Heart left ventricle (tissue), 13 donors: Measurements from ENCODE around the gene AIF1L.

Experiments used
- CTCF ChIP-seq, 12 donors: fragments of 200-600 bp; sonication (generic) in 4 of 12; IDR thresholded peaks; one replicate each; pipeline versions ENCODE4 v1.5.0 to v1.8.0; 2018 to 2022; ENCODE audit warnings: antibody characterized with exemption in 12 of 12, mild to moderate bottlenecking in 5 of 12
- POLR2A ChIP-seq, 2 donors: fragments of 450-650 bp; IDR thresholded peaks; one replicate each; pipeline ENCODE4 v1.6.1; 2017; ENCODE audit warnings: antibody characterized with exemption in 2 of 2, mild to moderate bottlenecking in 2 of 2, moderate library complexity in 2 of 2
- donor health status: ischemic (EF 13 %, LVEDD 7.1; RV severe dilation, severe dysfunction).
- donor health status: DM: no; HTN: yes; CAD: no.
- donor health status: DM: no; HTN: no; CAD: no.
- donor health status: ischemic (EF 25% LVEDD 6.9; RV normal size, moderate dysfunction).
- donor health status: ischemic (EF 25% LVEDD 5.7; RV mildly dilated, moderate dysfunction).
- donor health status: ischemic (EF 35%, LVEDD 5.7; RV mildly dilated, moderate dysfunction).
- donor health status: nonischemic (EF 11% LVEDD 7.7; RV severe dilation, severe dysfunction).
- donor health status: DM: yes; HTN: yes; CAD: no.
- donor health status: PGD.
- donor health status: ischemic (EF 29% LVEDD 5.4; RV normal size, mild dysfunction).
- donor health status: nonischemic (EF 23%, LVEDD 6.1; RV moderate dilation, normal function).

- no peak for TF ChIP-seq CTCF (IDR thresholded peaks at IDR 0.05)
- TF ChIP-seq POLR2A (IDR thresholded peaks at IDR 0.05), result no peak
These were observed 48.9 kb downstream of the AIF1L start for GRCh38 chr9:131145245-131145644.
